GM11168 (cell line): ENCODE measurements around the gene AOAH.

Experiments
- in situ Hi-C: fragments of 300-500 bp; cut with MboI; formaldehyde crosslinking; loops from one replicate; pipeline ENCODE4 v1.12.0; 2022; ENCODE audit warnings: low sequenced_read_pairs; ENCODE audit not compliant: unreplicated experiment

AOAH gene

GRCh38 chr7:36723951-36724664 lies at the start of gene AOAH:
AOAH (minus strand) TSS chr7:36724494; CDS start chr7:36724148, 346 bp downstream.
- in situ Hi-C loops = no loop called here

GRCh38 chr7:36766451-36766850 lies 42.2 kb upstream of the AOAH start:
- in situ Hi-C loops = no loop called here

GRCh38 chr7:36765605-36766004 lies 41.3 kb upstream of the AOAH start:
- in situ Hi-C loops = no loop called here

GRCh38 chr7:36764929-36765328 lies 40.6 kb upstream of the AOAH start:
- in situ Hi-C loops = no loop called here

GRCh38 chr7:36763132-36763816 lies 39.0 kb upstream of the AOAH start:
- in situ Hi-C loops = no loop called here

GRCh38 chr7:36762394-36762793 lies 38.1 kb upstream of the AOAH start:
- in situ Hi-C loops = no loop called here

GRCh38 chr7:36761835-36762234 lies 37.5 kb upstream of the AOAH start:
- in situ Hi-C loops = no loop called here

- in situ Hi-C loops = no loop called here
These were observed 36.8 kb upstream of the AOAH start for GRCh38 chr7:36760856-36761762.

- in situ Hi-C loops = no loop called here
These were observed 34.6 kb upstream of the AOAH start for GRCh38 chr7:36758879-36759278.

GRCh38 chr7:36755484-36755883 lies 31.2 kb upstream of the AOAH start:
- in situ Hi-C loops = no loop called here

- in situ Hi-C loops = no loop called here
These were observed 27.9 kb upstream of the AOAH start for GRCh38 chr7:36752026-36752711.

GRCh38 chr7:36750451-36750850 lies 26.2 kb upstream of the AOAH start:
- in situ Hi-C loops = no loop called here

- in situ Hi-C loops = no loop called here
These were observed 25.1 kb upstream of the AOAH start for GRCh38 chr7:36749282-36749960.

- in situ Hi-C loops = no loop called here
These were observed 23.8 kb upstream of the AOAH start for GRCh38 chr7:36748017-36748487.

- in situ Hi-C loops = no loop called here
These were observed 23.2 kb upstream of the AOAH start for GRCh38 chr7:36747280-36748016.

GRCh38 chr7:36746347-36746746 lies 22.1 kb upstream of the AOAH start:
- in situ Hi-C loops = no loop called here

GRCh38 chr7:36742911-36743775 lies 18.8 kb upstream of the AOAH start:
- in situ Hi-C loops = no loop called here

- in situ Hi-C loops = no loop called here
These were observed 17.6 kb upstream of the AOAH start for GRCh38 chr7:36741866-36742265.
